HG02970 (cell line): ENCODE measurements around the gene NECTIN2.
"Not testable (repeated sequence)": the region's sequence is repeated elsewhere in the genome, so short reads cannot be mapped to it uniquely, and the experiment has no call there.

Experiments
- ATAC-seq: cut with Tn5 transposase; IDR thresholded peaks from one replicate; pipeline ENCODE4 v1.9.1; 2021; ENCODE audit warnings: mild to moderate bottlenecking, moderate library complexity, moderate number of reproducible peaks; ENCODE audit not compliant: unreplicated experiment, low FRiP score

The NECTIN2 gene

DNA sequence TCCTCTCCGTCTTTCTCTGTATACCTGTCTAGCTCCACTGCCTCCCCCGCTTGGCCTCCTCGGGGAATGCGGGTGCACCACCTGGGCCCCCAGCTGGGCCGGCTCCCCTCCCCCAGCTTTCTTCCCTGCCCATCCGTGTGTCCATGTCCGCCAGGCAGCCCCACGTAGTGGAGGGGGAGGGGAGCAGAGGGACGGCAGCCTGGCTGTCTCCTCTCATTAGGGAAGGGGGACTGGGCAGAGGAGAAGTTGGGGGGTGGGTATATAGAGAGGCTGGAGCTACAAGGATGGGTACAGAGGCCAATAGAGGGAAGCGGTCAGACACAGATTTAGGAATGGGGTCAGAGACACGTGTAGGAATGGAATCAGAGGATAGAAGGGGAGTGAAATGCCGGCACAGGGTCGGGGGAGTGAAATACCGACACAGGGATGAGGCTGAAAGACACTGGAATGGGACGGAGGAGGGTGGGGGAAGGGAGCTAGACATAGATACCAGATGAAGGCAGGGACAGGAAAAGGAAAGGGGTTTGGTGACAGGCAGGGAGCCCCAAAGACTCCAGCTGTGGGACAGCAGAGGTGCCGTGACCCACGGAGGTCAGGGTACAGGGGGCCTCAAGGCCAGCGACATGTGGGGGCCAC, 2.8 kb downstream of the NECTIN2 start:
- ATAC-seq: no peak

DNA sequence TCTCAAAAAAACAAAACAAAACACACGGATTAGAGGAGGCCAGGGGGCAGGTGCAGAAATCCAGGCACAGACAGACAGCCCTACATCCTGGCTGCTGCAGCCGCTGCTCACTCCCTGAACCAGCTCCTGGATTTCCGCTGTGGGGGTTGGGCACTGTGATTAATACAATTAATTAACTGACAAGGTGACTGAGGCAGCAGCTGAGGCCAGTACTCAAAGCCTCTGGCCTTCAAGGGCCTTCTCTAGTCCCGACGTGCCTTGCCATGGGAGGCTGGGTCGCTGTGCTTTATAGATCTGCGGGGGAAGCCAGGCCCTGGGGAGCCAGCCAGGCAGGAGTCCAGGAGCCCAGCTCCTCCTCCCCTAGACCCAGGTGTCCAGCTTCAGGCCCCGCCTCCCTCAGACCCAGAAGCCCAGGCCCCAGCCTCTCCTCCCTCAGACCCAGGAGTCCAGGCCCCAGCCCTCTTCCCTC, 4.6 kb downstream of the NECTIN2 start:
- ATAC-seq: no peak

DNA sequence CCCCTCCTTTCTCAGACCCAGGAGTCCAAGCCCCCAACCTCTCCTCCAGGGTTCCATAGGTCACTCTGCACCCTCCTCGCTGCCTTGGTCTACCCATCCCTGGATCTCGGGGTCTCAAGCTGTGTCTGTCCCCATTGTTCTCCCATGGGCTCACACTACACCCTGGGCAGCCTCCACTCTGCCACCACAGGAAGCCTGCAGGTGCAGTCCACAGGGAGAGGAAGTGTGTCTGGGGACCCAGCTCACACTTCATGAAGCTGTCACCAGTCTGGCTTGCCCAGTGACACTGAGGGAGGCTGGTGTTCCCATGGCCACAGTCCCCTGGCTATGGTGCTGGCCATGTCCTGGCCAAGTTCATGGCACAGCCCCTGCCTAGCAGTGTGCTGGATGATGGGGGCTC, 5.3 kb downstream of the NECTIN2 start:
- no peak for ATAC-seq

DNA sequence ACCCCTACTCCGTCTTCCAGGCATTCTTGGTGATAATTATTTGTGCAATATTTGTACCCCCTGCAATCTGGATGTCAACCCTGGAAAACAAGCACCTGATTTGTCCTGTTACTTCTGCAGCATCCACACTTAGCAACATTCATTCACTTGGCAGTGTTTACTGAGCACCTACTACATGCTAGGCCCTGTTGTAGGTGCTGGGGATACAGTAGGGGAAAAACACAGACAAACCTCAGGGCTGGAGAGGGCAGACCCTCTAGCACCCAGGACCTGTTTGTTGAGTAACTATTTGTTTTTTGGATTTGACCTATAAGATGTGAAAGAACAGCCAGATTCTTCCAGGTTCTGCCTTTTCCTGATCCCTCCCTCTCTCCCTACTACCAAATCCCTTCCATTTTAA, 9.5 kb downstream of the NECTIN2 start:
- ATAC-seq: no peak

DNA sequence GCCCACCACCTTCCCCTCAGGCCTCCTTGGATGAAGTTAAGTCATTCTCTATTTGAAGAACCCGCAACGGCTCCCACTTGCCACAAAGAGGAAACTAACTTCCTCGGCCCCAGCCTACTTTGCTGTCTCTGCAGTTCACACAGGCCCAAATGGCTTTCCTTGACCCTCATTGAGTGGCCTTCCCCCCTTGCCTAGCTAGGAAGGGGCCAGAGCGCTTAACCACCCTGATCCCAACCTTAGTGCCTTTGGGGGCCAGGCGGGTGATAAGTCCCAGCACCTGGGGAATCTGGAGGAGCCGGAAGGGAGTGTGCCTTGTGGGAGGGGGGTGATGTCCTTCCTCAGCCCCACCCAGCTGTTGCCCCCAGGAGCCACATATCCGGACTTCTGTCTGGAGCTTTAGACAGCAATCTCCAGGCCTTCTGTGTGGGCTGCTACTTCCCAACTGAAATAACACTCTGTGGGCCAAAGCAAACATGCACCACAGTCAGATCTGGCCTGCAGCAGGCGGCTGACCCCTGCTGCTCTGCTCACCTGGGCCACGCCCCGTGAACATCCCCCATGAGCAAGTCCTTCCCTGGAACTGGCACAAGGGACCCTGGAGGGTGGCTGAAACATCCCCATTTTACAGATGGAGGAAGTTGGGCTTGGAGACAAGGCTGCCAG, 10.5 kb downstream of the NECTIN2 start:
- ATAC-seq: no peak

DNA sequence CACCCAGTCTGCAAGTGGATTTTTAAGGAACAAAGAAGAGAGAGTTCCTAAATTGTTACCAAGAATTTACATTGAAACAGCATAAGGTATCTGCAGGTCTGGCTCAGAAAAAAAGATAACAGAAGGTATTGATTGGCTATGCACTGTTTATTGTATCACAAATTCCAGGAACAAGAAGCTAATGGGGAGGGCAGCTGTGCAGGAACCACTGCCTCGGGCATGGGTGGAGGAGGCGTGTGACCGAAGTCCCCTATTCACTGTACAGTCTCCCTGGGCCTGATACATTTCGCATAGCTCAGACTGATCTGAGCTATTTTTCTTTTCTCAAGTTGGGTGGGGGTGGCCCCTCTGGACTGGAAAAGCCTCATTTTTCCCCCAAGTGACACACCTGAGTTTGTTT, 11.7 kb downstream of the NECTIN2 start:
- ATAC-seq: no peak

DNA sequence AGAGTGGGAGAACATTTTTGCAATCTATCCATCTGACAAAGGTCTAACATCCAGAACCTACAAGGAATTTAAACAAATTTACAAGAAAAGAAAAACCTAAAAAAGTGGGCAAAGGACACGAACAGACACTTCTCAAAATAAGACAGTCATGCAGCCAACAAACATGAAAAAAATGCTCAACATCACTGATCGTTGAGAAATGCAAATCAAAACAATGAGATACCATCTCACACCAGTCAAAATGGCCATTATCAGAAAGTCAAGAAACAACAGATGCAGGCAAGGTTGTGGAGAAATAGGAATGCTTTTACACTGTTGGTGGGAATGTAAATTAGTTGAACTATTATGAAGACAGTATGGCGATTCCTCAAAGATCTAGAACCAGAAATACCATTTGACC, 15.5 kb downstream of the NECTIN2 start:
- ATAC-seq: not testable (repeated sequence)

DNA sequence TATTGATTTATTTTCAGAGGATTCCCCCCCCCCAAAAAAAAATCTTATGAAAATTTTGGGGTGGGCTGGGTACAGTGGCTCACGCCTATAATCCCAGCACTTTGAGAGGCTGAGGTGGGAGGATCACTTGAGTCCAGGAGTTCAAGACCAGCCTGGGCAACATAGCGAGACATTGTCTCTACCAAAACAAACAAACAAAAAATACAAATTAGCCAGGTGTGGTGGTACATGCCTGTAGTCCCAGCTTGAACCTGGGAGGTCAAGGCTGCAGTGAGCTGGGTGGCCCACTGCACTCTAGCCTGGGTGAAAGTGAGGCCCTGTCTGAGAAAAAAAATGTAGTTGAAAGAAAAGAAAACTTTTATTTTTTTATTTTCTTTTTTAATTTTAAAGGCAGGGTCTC, 17.9 kb downstream of the NECTIN2 start:
- no peak for ATAC-seq

DNA sequence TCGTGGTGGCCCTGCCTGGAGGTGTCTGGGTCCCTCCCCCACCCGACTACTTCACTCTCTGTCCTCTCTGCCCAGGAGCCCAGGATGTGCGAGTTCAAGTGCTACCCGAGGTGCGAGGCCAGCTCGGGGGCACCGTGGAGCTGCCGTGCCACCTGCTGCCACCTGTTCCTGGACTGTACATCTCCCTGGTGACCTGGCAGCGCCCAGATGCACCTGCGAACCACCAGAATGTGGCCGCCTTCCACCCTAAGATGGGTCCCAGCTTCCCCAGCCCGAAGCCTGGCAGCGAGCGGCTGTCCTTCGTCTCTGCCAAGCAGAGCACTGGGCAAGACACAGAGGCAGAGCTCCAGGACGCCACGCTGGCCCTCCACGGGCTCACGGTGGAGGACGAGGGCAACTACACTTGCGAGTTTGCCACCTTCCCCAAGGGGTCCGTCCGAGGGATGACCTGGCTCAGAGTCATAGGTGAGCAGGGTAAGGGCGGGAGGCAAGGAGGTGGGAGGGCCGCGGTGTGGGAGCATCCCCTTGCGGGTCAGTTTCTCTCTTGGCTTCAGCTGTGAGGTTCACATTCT, 19.2 kb downstream of the NECTIN2 start:
- ATAC-seq: no peak

DNA sequence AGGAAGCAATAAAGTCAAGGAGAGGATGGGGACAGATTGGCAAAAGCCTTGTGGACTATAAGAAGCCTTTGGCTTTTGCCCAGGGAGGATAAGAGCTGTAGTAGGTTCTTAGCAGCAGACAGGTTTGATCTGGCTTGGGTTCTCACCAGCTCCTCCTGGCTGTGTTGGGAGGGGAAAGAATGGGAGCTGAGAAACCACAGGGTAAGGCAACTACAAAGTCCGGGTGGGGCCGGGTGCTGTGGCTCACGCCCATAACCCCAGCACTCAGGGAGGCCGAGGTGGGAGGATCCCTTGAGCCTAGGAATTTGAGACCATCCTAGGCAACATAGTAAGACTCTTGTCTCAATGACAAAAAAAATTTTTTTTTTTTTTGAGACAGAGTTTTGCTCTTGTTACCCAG, 20.6 kb downstream of the NECTIN2 start:
- no peak for ATAC-seq

DNA sequence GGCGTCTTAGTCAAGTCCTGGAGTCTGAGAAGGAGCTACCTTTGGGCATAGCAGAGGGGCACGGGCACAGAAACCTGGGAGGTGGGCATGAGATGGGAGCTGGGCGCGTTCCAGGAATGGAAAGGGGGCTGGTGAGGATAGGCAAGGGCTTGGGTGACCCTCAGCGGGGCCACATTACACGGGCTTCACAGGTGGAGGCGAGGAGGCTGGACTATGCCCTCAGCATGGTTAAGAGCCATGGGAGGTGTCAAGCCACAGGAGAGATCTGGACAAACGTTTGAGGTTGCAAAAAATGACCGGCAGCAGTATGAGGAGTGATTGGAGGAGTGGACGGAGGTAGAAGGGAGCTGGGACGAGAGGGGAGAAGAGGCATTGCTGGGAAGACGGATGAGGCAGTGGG, 21.5 kb downstream of the NECTIN2 start:
- no peak for ATAC-seq

DNA sequence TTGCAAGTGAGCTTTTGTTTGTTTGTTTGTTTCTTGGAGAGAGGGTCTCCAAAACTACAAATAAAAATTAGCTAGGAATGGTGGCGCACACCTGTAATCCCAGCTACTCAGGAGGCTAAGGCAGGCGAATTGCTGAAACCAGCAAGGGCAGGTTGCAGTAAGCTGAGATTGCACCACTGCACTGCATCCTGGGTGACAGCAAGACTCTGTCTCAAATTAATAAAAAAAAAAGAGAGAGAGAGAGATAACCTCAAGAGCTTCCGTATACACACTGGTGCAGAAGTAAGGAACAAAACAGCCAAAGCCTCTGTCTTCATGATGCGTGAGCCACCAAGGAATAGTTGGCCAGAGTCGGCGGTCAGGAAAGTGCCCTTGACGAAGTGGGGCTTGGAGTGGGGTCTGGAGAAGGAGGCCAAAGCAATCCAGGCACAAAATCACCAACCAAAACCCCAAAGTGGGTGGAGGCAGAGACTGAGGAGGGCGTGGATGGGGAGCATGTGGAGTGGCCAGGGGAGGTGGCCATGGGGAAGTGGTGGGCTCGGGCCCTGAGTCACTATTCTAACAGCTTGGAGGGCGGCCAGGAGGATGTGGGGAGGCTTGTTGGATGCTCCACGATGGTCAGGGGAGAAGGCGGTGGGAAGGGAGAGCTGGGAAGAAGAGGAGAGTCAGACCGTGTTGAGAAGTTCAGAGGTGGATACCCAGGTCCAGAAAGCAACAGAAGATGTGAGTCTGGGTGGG, 23.8 kb downstream of the NECTIN2 start:
- ATAC-seq: no peak

DNA sequence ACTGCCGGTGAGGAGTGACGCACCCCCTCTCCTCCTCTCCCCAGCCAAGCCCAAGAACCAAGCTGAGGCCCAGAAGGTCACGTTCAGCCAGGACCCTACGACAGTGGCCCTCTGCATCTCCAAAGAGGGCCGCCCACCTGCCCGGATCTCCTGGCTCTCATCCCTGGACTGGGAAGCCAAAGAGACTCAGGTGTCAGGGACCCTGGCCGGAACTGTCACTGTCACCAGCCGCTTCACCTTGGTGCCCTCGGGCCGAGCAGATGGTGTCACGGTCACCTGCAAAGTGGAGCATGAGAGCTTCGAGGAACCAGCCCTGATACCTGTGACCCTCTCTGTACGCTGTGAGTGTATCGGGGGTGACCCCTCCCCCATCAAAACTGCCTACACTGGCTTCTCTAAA, 25.7 kb downstream of the NECTIN2 start:
- no peak for ATAC-seq

DNA sequence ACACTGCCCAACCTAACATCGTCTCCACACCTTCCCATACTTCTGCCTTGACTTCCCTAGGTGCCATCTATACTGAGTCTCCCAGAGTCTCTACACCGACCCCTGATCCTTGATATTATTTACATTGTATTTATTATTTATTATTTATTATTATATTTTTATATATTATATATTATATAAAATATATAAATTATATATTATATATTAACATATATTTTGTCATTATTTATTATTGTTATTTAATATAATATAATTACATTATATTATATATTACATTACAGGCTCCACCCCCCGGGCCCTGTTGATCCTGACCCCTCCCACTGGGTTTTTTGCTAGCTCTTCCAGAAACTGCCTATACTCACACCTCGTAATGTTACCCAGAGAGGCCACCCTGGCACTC, 26.6 kb downstream of the NECTIN2 start:
- ATAC-seq: no peak

DNA sequence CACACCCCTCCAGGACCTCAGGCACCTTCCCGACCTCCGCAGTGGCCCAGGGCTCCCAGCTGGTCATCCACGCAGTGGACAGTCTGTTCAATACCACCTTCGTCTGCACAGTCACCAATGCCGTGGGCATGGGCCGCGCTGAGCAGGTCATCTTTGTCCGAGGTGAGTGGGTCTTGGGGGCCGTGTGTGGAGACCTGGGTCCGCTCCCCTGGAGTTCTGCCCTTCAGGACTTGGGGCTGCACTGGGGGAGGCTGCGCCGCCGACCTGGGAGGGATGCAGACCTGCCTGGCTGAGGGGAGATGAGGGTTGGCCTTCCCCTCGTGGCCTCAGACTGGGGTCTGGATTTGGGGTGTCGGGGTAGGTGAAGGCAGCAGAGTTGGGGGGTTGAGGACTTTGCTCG, 28.2 kb downstream of the NECTIN2 start:
- ATAC-seq: no peak

DNA sequence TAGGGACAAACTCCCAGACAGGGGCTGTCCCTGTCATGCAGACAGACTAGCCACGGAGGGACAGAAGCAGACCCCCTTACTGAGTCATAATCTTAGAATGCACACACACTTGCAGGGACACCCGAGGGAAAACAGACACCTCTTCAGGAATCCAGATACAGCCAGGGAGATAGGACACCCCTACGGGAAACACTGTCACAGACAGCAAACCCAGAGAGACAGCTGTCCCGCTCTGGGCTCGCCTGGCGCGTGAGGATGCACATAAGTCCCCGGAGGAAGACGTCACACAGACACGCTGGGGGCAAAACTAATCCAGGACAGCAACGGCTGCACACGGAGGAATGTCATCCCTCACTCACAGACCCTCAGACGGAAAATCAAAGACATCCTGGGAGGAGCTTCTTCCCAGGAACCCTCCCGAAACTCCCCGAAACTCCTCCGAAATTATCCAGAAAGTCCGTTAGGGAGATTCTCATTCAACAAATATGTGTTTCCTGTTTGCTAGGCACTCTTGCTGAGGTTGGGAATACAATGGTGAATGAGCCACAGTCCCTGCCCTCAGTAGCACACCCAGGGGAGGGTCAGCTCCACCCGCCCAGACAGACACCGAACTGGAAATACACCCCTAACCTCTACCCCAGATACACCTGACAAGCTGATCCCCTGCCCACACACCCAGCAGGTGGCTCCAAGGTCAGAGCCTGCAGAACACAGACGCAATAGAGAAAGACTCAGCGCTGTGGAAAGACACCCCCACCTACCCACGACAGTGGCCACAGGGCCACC, 29.8 kb downstream of the NECTIN2 start:
- ATAC-seq: no peak

DNA sequence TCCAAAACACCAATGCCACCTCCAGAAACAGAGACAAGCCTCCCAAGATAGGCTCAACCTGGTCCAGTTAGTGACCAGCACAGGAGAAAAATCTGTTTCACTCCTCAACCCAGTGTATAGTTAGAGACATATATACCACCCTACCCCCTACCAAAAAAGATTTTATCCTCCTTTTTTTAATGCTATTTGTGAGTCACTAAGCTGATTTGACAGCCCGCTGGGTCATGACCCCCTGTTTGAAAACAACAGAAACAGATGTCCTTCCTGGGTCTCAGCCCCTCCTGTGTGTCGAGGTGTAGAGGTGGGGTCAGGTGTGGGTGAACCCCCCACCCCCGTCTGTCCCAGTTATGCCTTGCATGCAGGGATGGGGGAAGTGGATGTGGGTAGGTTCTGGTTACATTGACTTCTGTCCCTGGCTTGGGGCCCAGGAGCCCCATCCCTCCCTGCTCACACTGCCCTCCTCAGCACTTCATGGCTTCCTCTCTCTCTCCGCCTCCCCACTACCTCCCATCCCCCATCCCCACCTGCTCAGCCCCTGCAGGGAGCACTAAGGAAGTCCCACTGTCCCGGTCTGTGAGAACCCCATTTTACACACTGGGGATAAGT, 30.9 kb downstream of the NECTIN2 start:
- ATAC-seq: no peak

DNA sequence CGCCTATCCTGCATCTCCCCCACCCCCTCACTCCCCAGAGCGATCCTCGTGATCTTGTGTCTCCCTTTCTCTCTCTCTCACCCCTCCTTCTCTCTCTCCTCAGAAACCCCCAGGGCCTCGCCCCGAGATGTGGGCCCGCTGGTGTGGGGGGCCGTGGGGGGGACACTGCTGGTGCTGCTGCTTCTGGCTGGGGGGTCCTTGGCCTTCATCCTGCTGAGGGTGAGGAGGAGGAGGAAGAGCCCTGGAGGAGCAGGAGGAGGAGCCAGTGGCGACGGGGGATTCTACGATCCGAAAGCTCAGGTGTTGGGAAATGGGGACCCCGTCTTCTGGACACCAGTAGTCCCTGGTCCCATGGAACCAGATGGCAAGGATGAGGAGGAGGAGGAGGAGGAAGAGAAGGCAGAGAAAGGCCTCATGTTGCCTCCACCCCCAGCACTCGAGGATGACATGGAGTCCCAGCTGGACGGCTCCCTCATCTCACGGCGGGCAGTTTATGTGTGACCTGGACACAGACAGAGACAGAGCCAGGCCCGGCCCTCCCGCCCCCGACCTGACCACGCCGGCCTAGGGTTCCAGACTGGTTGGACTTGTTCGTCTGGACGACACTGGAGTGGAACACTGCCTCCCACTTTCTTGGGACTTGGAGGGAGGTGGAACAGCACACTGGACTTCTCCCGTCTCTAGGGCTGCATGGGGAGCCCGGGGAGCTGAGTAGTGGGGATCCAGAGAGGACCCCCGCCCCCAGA, 32.2 kb downstream of the NECTIN2 start:
- ATAC-seq: no peak

DNA sequence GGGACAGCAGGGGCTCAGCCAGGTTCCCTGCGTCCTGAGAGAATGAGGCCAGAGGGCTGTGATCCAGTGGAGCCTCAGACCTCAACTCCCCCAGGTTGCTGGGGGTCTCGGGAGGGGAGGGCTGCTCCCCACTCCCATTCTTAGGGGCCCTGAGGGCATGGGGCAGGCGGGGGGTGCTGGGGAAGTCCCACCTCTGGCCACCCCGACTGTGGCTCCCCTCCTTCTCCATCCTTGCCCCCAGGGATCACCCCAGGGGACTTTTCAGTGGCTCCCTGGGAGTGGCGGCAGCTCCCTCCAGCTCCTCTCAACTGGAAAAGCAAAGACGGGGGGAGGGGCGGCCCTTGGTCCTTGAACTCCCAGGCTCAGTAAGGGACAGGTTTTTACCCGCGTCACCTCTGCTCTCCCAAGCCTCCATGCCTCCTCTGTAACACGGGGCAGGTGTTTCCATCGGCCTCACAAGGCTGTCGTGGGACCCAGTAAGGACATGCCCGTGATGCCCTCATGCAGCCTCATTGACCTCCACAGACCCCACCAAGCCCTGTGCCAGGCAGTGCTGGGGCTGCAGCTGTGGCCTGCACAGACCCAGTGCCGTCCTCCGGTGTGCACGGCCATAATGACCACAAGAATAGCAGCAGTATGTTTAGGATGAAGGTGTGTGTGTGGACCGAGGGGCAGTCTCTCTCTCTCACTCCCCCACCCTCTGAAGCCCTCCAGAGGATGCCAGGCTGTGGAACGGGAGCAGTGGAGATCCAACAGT, 33.4 kb downstream of the NECTIN2 start:
- ATAC-seq: no peak
